Left ventricle myocardium inferior (tissue), 1 donor: ENCODE measurements around the gene FAM32A. TPM values are rescaled to one million over a fixed set of nuclear protein-coding genes. Genes with fewer than 3 reads are reported as not detected.

Source experiments
- DNase-seq: peaks from one replicate; pipeline ENCODE4 v3.0.0-alpha.2; 2020
- H3K27ac ChIP-seq: fragments of 200-600 bp; replicated peaks from 2 replicates; pipeline ENCODE4 v1.8.0; 2021
- H3K27me3 ChIP-seq: fragments of 200-600 bp; 2 replicates; pipeline ENCODE4 v1.8.0; 2021; ENCODE audit warnings: low read depth
- H3K36me3 ChIP-seq: fragments of 200-600 bp; 2 replicates; pipeline ENCODE4 v1.8.0; 2021
- H3K4me1 ChIP-seq: fragments of 200-600 bp; 2 replicates; pipeline ENCODE4 v1.8.0; 2021
- H3K4me3 ChIP-seq: fragments of 200-600 bp; 2 replicates; pipeline ENCODE4 v1.8.0; 2021; ENCODE audit warnings: mild to moderate bottlenecking, moderate library complexity
- H3K9me3 ChIP-seq: fragments of 200-600 bp; replicated peaks from 2 replicates; pipeline ENCODE4 v1.8.0; 2021
- CTCF ChIP-seq: fragments of 200-600 bp; IDR thresholded peaks from 2 replicates; pipeline ENCODE4 v1.8.0; 2021; ENCODE audit warnings: antibody characterized with exemption, mild to moderate bottlenecking, borderline replicate concordance
- intact Hi-C: fragments of 100-400 bp; cut with micrococcal nuclease; formaldehyde crosslinking; loops from one replicate; pipeline ENCODE4 v1.11.0; 2022
- total RNA-seq: library from RNA; stranded (reverse); fragmentation: NEBNext Ultra II Directional; extraction: Animal tissue kit (Norgen Biotek cat#: 25700); gene quantifications from one replicate; pipeline ENCODE4 v1.2.1, GENCODE V29; 2021
- donor health status: DM: no; HTN: yes; CAD: no; lungs with severe emphysema.

The FAM32A gene
- total RNA-seq, 1 donor from 2014 or later: 34.3 TPM

GRCh38 chr19:16213076-16213475 lies 27.9 kb downstream of the FAM32A start:
- peaks cover 65% of the 10 kb centered on the region for H3K36me3 ChIP-seq
- no peaks in the 10 kb centered on the region for H3K27me3 ChIP-seq
- H3K4me3 ChIP-seq: no peak overlapping the region
- no peak for TF ChIP-seq CTCF
- intact Hi-C loops: no loop called here
- no peak overlapping the region for H3K27ac ChIP-seq
- no peaks in the 10 kb centered on the region for H3K9me3 ChIP-seq
- DNase-seq: no peak
- H3K4me1 ChIP-seq: peaks cover 14% of the 10 kb centered on the region

- Histone ChIP-seq H3K36me3 (peaks cover 64% of the 10 kb centered on the region), H3K27ac (no peak overlapping the region)
- intact Hi-C loops: no loop called here
Measured at GRCh38 chr19:16216744-16217670, 31.8 kb downstream of the FAM32A start.

GRCh38 chr19:16217716-16218451 lies 32.7 kb downstream of the FAM32A start:
- peaks cover 36% of the 10 kb centered on the region for H3K9me3 ChIP-seq
- H3K27ac ChIP-seq: no peak overlapping the region
- H3K27me3 ChIP-seq: no peaks in the 10 kb centered on the region
- TF ChIP-seq CTCF: no peak
- intact Hi-C loops: no loop called here
- H3K4me1 ChIP-seq: peaks cover 14% of the 10 kb centered on the region
- peaks cover 67% of the 10 kb centered on the region for H3K36me3 ChIP-seq
- no peak overlapping the region for H3K4me3 ChIP-seq
- DNase-seq: no peak

More at GRCh38 chr19:16216744-16217670, 31.8 kb downstream of the FAM32A start:
- no peak for DNase-seq
- H3K4me1 ChIP-seq: peaks cover 14% of the 10 kb centered on the region
- H3K27me3 ChIP-seq: no peaks in the 10 kb centered on the region
- peaks cover 27% of the 10 kb centered on the region for H3K9me3 ChIP-seq
- no peak for TF ChIP-seq CTCF
- H3K4me3 ChIP-seq: no peak overlapping the region

- DNase-seq: no peak
- intact Hi-C loops: no loop called here
- Histone ChIP-seq H3K4me1 (peaks cover 14% of the 10 kb centered on the region), H3K4me3 (no peak overlapping the region), H3K27ac (no peak overlapping the region), H3K27me3 (no peaks in the 10 kb centered on the region), H3K9me3 (peaks cover 36% of the 10 kb centered on the region), H3K36me3 (peaks cover 77% of the 10 kb centered on the region)
- TF ChIP-seq CTCF: no peak
Measured at GRCh38 chr19:16218851-16219250, 33.6 kb downstream of the FAM32A start.

GRCh38 chr19:16222806-16223205 lies 37.6 kb downstream of the FAM32A start:
- no peaks in the 10 kb centered on the region for H3K4me1 ChIP-seq
- intact Hi-C loops: no loop called here
- H3K4me3 ChIP-seq: no peak overlapping the region
- no peak for DNase-seq
- H3K27ac ChIP-seq: no peak overlapping the region
- H3K36me3 ChIP-seq: peaks cover 97% of the 10 kb centered on the region
- no peaks in the 10 kb centered on the region for H3K27me3 ChIP-seq
- peaks cover 36% of the 10 kb centered on the region for H3K9me3 ChIP-seq
- TF ChIP-seq CTCF: no peak
